GM21528 (cell line): Measurements from ENCODE around the gene CCDC112.

ENCODE experiments used
- ATAC-seq: cut with Tn5 transposase; IDR thresholded peaks from one replicate; pipeline ENCODE4 v1.9.1; 2021; ENCODE audit warnings: mild to moderate bottlenecking, moderate library complexity; ENCODE audit not compliant: unreplicated experiment, low FRiP score

Gene CCDC112

DNA sequence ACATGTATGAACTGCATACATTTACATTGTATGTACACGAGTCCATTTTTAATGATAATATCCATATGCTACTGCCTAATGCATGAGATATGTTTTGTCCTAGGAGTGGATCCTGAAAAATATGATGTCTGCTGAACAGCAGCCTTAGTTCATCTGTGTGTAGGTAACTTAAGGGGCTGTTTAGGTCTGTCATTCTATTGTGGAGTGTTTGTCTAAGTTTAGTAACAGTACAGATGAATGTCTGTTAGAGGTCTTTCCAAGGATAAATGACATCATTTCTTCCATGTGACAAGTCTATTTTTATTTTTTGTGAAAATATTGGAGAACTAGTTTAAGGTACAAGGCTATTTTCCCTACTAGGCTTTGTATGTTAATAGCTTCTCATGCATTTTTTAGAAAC, 22.6 kb upstream of the CCDC112 start:
- ATAC-seq = no peak

- ATAC-seq = no peak
Measured at GRCh38 chr5:115317736-115318135, 21.3 kb upstream of the CCDC112 start.

GRCh38 chr5:115317320-115317719, 20.9 kb upstream of the CCDC112 start:
- ATAC-seq = no peak

DNA sequence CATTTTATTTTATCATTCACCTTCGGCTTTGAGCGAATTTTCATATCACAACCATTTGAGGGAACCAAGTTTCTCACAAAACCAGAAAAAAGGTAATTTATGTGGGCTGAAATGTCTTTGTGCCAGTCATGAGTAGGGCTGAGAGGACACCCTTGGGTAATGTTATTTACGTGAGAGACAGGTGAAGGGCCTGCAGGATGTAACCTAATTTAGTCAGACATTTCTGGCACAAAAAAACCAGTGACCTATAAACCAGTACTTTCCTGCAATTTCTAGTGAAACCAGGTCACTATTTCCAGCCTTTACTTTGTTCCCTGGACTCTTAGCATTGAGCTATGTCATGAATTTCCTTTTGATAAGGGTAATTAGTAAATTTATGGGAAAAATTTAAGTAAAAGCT, 17.2 kb upstream of the CCDC112 start:
- no peak for ATAC-seq

DNA sequence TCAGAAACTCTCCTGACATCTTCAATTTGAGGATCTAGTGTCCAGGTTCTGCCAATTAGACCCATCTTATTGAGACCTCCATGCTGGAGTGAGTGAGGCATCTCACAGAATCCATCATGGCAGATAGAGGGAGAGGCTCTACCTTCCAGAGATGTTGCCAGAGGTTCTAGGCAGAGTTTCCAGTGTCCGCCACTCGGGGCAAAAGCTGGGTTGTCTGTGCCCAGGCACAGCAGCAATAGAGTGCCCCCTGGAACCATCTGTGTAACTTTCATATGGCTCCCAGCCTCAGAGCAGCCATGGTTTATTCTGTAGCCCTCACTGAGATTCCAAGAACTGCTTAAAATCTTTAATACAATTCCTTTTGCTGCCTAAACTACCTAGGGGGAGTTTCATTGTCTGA, 16.6 kb upstream of the CCDC112 start:
- no peak for ATAC-seq

- ATAC-seq = no peak
Measured at GRCh38 chr5:115309751-115310370, 13.4 kb upstream of the CCDC112 start.

DNA sequence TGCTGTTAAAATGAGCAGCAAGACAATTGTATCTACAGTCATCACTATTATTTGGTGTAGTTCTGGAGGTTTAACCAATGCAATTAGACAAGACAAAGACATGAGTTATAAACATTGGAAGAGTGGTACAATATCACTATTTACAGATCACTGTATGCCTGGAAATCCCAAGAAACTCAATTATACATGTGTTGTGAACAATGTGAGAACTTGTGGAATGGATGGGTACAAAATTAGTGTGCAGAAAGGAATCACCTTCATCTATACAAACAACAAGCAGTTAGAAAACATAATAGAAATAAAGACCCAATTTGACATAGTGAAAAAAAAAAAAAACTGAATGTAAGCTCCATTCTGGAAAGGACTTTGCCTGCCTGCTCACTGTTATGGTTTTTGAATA, 12.4 kb upstream of the CCDC112 start:
- ATAC-seq = no peak

DNA sequence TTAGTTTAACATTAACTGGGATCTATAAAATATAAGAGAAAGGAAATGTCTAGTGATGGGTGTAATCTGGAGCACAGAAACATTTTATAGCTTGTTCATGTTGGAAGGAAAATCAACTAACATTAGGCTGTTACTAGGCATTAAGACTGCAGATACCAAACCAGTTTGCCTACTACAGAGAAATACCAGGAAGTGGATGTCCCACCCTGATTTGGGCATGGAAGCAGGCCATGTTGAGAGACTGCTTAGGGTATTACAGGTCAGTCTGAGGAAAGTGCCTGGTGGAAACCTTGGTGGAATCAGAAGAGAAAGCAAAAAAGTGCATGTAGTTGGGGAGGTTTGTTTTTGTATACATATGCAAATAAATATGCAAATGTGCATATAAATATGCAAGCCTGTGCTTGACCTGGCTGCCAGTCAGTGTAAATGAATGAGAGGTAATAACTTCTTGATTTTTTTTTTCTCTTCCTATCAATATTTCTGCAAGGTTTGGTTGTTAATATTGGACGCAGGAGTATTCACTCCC, 9.6 kb upstream of the CCDC112 start:
- ATAC-seq = no peak

DNA sequence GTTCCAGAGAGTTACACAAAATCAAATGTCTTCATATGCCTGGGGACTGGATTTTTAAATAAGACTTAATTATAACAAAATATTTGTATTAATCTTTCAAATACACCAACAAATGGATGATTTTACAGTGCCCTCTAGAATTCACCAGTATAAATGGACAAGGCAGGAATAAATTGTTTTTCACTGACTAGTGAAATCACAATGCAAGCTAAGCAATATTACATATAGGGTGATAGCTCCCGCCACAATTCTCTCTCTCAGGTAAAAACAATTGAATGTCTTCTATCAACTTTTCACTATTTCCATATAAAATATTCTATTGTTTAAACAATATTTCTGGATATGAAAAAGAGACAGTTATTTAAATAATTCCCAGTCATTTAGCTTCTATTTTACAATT, 8.0 kb upstream of the CCDC112 start:
- ATAC-seq = no peak

GRCh38 chr5:115298811-115299210, 2.4 kb upstream of the CCDC112 start:
- no peak for ATAC-seq

DNA sequence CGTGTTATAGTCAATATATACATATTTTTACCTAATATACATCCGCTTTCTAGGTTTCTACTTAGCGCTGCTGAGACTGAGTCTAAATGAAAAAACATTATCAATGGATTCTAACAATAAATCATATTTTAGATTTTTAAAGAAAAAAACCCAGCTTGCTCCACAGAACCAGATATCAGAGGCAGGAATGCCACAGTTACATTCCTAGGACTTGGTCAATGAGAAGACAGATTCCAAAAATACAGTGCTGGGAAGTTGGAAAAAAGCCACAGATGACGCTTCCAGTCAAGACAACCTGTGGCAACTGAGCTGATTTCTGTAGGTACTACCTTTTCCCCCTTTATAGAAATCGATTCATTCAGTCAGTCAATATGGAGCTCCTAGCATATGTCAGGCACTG, 577 bp upstream of the CCDC112 start:
- ATAC-seq = no peak

GRCh38 chr5:115295777-115296123, 704 bp downstream of the CCDC112 start:
- ATAC-seq = no peak

GRCh38 chr5:115291397-115291796, 5.1 kb downstream of the CCDC112 start:
- no peak for ATAC-seq

- ATAC-seq = no peak
Measured at GRCh38 chr5:115289104-115289503, 7.3 kb downstream of the CCDC112 start.

DNA sequence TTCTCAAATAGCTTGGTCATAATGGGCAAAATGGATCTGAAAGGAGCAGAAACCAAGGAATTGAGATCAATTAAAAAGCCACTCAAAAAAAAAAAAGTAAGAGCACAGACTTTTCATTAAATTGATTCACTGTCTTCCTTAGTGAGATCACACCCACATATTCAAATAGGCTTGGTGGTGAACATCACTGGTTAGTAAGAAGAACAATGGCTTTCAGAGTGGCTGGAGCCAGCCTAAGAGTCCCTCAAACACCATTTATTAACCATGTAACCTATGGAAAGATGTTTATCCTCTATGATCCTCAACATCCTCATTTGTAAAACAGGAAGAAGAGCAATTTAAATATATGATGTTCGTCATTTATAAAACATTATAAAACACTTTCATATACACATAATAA, 12.4 kb downstream of the CCDC112 start:
- no peak for ATAC-seq

- ATAC-seq = no peak
Measured at GRCh38 chr5:115282131-115282530, 14.3 kb downstream of the CCDC112 start.

- ATAC-seq = no peak
Measured at GRCh38 chr5:115274584-115274983, 21.9 kb downstream of the CCDC112 start.

DNA sequence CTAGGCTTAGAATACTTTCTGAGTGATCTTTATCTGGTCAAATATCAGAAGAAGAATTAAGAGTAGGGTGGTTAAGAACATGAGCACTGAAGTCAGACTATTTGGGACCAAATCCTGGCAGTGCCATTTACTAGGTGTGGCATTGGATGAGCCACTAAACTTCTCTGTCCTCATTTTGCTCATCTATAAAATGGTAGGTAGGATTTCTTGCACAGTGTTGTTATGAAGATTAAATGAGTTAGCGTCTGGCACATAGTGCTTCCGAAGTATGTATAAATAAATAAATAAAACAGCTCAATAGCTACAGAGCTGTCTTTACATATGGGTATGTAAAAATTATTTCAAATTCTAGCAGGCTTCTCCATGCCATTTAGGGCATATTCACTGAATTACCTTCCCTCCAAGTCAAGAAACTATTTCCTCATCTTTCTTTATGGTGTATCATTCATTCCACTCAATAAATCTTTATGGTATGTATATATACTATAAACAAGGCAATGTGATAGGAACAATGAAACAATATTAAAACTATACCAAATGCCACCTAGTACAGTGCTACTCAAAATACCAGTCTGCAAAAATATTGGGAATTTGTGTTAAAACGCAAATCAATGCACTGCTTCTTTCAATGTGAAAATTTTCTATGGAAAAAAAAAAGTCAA, 24.0 kb downstream of the CCDC112 start:
- no peak for ATAC-seq

DNA sequence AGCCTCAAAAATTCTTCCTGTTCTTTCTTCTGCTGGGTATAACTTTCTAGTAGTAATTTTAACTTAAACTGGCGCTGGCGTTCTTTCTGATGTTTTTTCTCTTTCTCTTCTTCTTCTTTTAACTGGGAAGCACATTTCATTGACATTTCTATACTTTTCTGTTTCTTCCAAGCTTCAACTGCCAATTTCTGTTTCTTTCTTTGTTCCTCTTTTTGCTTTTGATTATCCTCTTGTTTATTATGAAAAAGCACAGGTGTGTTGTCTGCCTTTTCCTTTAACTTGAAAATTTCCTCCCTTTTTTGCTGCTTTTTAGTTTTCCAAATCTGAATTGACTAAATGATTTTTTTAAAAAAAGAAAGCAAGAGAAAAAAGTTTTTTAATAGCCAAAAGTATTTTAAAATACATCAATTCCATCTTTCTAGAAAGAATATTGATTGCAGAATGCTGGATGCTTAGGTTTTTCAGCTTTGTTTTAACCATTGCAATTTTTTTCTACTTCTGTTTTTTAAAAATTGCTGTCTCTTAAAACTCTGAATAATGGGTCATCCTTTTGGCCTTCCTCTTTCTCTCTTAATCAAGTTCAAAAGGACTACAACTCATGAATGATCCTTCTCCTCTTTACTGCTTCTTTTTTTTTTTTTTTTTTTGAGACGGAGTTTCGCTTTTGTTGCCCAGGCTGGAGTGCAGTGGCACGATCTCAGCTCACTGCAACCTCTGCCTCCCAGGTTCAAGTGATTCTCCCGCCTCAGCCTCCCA, 25.0 kb downstream of the CCDC112 start:
- ATAC-seq = no peak

- no peak for ATAC-seq
Measured at GRCh38 chr5:115267617-115268016, 28.8 kb downstream of the CCDC112 start.

DNA sequence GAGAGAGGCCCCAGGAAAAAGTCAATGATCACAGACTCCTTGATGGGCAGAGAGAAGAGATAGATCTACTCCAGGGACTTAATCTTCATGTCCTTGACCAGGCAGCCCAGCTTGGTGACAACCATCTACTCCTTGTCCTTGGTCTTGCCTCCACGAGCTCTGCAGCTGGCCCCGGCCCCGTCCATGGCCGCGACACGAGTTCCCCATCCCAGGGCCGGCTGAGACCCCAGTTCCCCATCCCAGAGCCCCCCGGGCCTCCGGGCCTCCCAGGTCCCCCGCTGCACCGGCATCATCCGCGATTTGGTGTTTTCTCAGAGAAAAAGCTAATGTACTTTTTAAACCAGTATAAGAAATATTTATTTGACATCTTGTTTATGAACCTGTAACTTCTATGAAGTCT, 31.2 kb downstream of the CCDC112 start:
- no peak for ATAC-seq

DNA sequence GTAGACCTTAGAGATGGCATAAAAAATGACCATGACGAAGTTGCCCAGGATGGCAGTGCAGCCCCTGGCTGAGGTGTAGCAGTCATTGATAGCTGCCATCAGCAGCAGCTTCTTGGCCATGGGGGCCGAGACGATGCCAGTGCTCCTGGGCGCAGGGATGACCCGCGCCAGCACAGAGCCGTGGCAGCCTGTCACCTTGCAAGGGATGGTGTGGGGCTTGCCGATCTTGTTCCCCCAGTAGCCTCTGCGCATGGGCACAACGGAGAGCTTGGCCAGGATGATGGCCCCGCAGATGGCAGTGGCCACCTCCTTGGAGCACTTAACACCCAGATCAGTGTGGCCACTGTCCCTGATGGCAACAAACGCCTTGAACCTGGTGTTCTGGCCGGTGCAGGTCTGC, 31.7 kb downstream of the CCDC112 start:
- no peak for ATAC-seq
